ENCODE results near the gene ORAI3.

Gene ORAI3

GRCh38 chr16:30957456-30958174 is 8.7 kb downstream of the ORAI3 start, which contains the start of gene SETD1A:
SETD1A (plus strand) TSS chr16:30957754; CDS start chr16:30958732, 978 bp downstream.
- peak within 1 kb of the TSS; percentile 95 for H3K27ac ChIP-seq (ENCODE audit: low read depth, low read length)
- no peaks in the 10 kb centered on the region for H3K27me3 ChIP-seq (ENCODE audit: control insufficient read depth in 1 of 2, insufficient read depth in 2 of 2, low read length in 2 of 2)
- peaks cover 16 to 39% of the 10 kb centered on the region in 2 donors for H3K36me3 ChIP-seq (ENCODE audit: control insufficient read depth in 1 of 2, insufficient read depth in 2 of 2, low read length in 2 of 2)
- H3K9me3 ChIP-seq (ENCODE audit: control insufficient read depth in 1 of 2, low read length in 2 of 2), result no peaks in the 10 kb centered on the region
- peak within 1 kb of the TSS; percentile 71 to 86 for H3K9ac ChIP-seq (ENCODE audit: low read depth in 1 of 2, low read length in 2 of 2)
- peak within 1 kb of the TSS; percentile 93 to 94 for H3K4me3 ChIP-seq (ENCODE audit: low read depth in 1 of 2, low read length in 2 of 2)
- H3K4me1 ChIP-seq (ENCODE audit: control insufficient read depth in 1 of 2, insufficient read depth in 2 of 2, low read length in 2 of 2), result peaks cover 29 to 33% of the 10 kb centered on the region in 2 donors

GRCh38 chr16:30958175-30959079 is 9.6 kb downstream of the ORAI3 start:
- Histone ChIP-seq H3K9me3 (ENCODE audit: control insufficient read depth in 1 of 2, low read length in 2 of 2) (no peaks in the 10 kb centered on the region), H3K4me1 (ENCODE audit: control insufficient read depth in 1 of 2, insufficient read depth in 2 of 2, low read length in 2 of 2) (peaks cover 23 to 28% of the 10 kb centered on the region in 2 donors), H3K27me3 (ENCODE audit: control insufficient read depth in 1 of 2, insufficient read depth in 2 of 2, low read length in 2 of 2) (no peaks in the 10 kb centered on the region), H3K9ac (ENCODE audit: low read depth in 1 of 2, low read length in 2 of 2) (peak overlapping the region; percentile 48 to 71), H3K4me3 (ENCODE audit: low read depth in 1 of 2, low read length in 2 of 2) (peak overlapping the region; percentile 69 to 93), H3K36me3 (ENCODE audit: control insufficient read depth in 1 of 2, insufficient read depth in 2 of 2, low read length in 2 of 2) (peaks cover 22 to 42% of the 10 kb centered on the region in 2 donors), H3K27ac (ENCODE audit: low read depth, low read length) (no peak overlapping the region)

GRCh38 chr16:30961384-30961783 is 12.5 kb downstream of the ORAI3 start:
- H3K4me3 ChIP-seq (ENCODE audit: low read depth in 1 of 2, low read length in 2 of 2), result no peak overlapping the region
- H3K36me3 ChIP-seq (ENCODE audit: control insufficient read depth in 1 of 2, insufficient read depth in 2 of 2, low read length in 2 of 2), result peaks cover 37 to 68% of the 10 kb centered on the region in 2 donors
- no peak overlapping the region for H3K9ac ChIP-seq (ENCODE audit: low read depth in 1 of 2, low read length in 2 of 2)
- no peaks in the 10 kb centered on the region for H3K9me3 ChIP-seq (ENCODE audit: control insufficient read depth in 1 of 2, low read length in 2 of 2)
- H3K27me3 ChIP-seq (ENCODE audit: control insufficient read depth in 1 of 2, insufficient read depth in 2 of 2, low read length in 2 of 2), result no peaks in the 10 kb centered on the region
- no peak overlapping the region for H3K27ac ChIP-seq (ENCODE audit: low read depth, low read length)
- H3K4me1 ChIP-seq (ENCODE audit: control insufficient read depth in 1 of 2, insufficient read depth in 2 of 2, low read length in 2 of 2), result peaks cover 14 to 17% of the 10 kb centered on the region in 2 donors

GRCh38 chr16:30963925-30964511 is 15.2 kb downstream of the ORAI3 start:
- Histone ChIP-seq H3K9me3 (ENCODE audit: control insufficient read depth in 1 of 2, low read length in 2 of 2) (no peaks in the 10 kb centered on the region), H3K4me1 (ENCODE audit: control insufficient read depth in 1 of 2, insufficient read depth in 2 of 2, low read length in 2 of 2) (peaks cover under 1 to 4% of the 10 kb centered on the region in 2 donors), H3K27ac (ENCODE audit: low read depth, low read length) (no peak overlapping the region), H3K4me3 (ENCODE audit: low read depth in 1 of 2, low read length in 2 of 2) (no peak overlapping the region), H3K36me3 (ENCODE audit: control insufficient read depth in 1 of 2, insufficient read depth in 2 of 2, low read length in 2 of 2) (peaks cover 46 to 83% of the 10 kb centered on the region in 2 donors), H3K27me3 (ENCODE audit: control insufficient read depth in 1 of 2, insufficient read depth in 2 of 2, low read length in 2 of 2) (no peaks in the 10 kb centered on the region), H3K9ac (ENCODE audit: low read depth in 1 of 2, low read length in 2 of 2) (no peak overlapping the region)

GRCh38 chr16:30964574-30965226 is 15.8 kb downstream of the ORAI3 start:
- H3K27ac ChIP-seq (ENCODE audit: low read depth, low read length), result no peak overlapping the region
- H3K36me3 ChIP-seq (ENCODE audit: control insufficient read depth in 1 of 2, insufficient read depth in 2 of 2, low read length in 2 of 2), result peaks cover 50 to 83% of the 10 kb centered on the region in 2 donors
- no peak overlapping the region for H3K4me3 ChIP-seq (ENCODE audit: low read depth in 1 of 2, low read length in 2 of 2)
- H3K27me3 ChIP-seq (ENCODE audit: control insufficient read depth in 1 of 2, insufficient read depth in 2 of 2, low read length in 2 of 2), result no peaks in the 10 kb centered on the region
- no peaks in the 10 kb centered on the region for H3K9me3 ChIP-seq (ENCODE audit: control insufficient read depth in 1 of 2, low read length in 2 of 2)
- no peaks in the 10 kb centered on the region for H3K4me1 ChIP-seq (ENCODE audit: control insufficient read depth in 1 of 2, insufficient read depth in 2 of 2, low read length in 2 of 2)
- H3K9ac ChIP-seq (ENCODE audit: low read depth in 1 of 2, low read length in 2 of 2), result no peak overlapping the region

- H3K9me3 ChIP-seq (ENCODE audit: control insufficient read depth in 1 of 2, low read length in 2 of 2), result no peaks in the 10 kb centered on the region
- no peak overlapping the region for H3K4me3 ChIP-seq (ENCODE audit: low read depth in 1 of 2, low read length in 2 of 2)
- H3K27ac ChIP-seq (ENCODE audit: low read depth, low read length), result no peak overlapping the region
- H3K9ac ChIP-seq (ENCODE audit: low read depth in 1 of 2, low read length in 2 of 2), result no peak overlapping the region
- peaks cover 47 to 80% of the 10 kb centered on the region in 2 donors for H3K36me3 ChIP-seq (ENCODE audit: control insufficient read depth in 1 of 2, insufficient read depth in 2 of 2, low read length in 2 of 2)
- H3K27me3 ChIP-seq (ENCODE audit: control insufficient read depth in 1 of 2, insufficient read depth in 2 of 2, low read length in 2 of 2), result no peaks in the 10 kb centered on the region
- H3K4me1 ChIP-seq (ENCODE audit: control insufficient read depth in 1 of 2, insufficient read depth in 2 of 2, low read length in 2 of 2), result no peaks in the 10 kb centered on the region
Measured at GRCh38 chr16:30965436-30965835, 16.6 kb downstream of the ORAI3 start.

- H3K9ac ChIP-seq (ENCODE audit: low read depth in 1 of 2, low read length in 2 of 2), result no peak overlapping the region
- no peak overlapping the region for H3K27ac ChIP-seq (ENCODE audit: low read depth, low read length)
- H3K4me1 ChIP-seq (ENCODE audit: control insufficient read depth in 1 of 2, insufficient read depth in 2 of 2, low read length in 2 of 2), result no peaks in the 10 kb centered on the region
- no peaks in the 10 kb centered on the region for H3K27me3 ChIP-seq (ENCODE audit: control insufficient read depth in 1 of 2, insufficient read depth in 2 of 2, low read length in 2 of 2)
- peaks cover 51 to 80% of the 10 kb centered on the region in 2 donors for H3K36me3 ChIP-seq (ENCODE audit: control insufficient read depth in 1 of 2, insufficient read depth in 2 of 2, low read length in 2 of 2)
- no peak overlapping the region for H3K4me3 ChIP-seq (ENCODE audit: low read depth in 1 of 2, low read length in 2 of 2)
- no peaks in the 10 kb centered on the region for H3K9me3 ChIP-seq (ENCODE audit: control insufficient read depth in 1 of 2, low read length in 2 of 2)
Measured at GRCh38 chr16:30966033-30966619, 17.3 kb downstream of the ORAI3 start.

GRCh38 chr16:30967795-30968194 is 18.9 kb downstream of the ORAI3 start:
- no peak overlapping the region for H3K4me3 ChIP-seq (ENCODE audit: low read depth in 1 of 2, low read length in 2 of 2)
- no peaks in the 10 kb centered on the region for H3K27me3 ChIP-seq (ENCODE audit: control insufficient read depth in 1 of 2, insufficient read depth in 2 of 2, low read length in 2 of 2)
- H3K36me3 ChIP-seq (ENCODE audit: control insufficient read depth in 1 of 2, insufficient read depth in 2 of 2, low read length in 2 of 2), result peaks cover 54 to 81% of the 10 kb centered on the region in 2 donors

GRCh38 chr16:30969246-30969842 is 20.5 kb downstream of the ORAI3 start:
- H3K4me1 ChIP-seq (ENCODE audit: control insufficient read depth in 1 of 2, insufficient read depth in 2 of 2, low read length in 2 of 2), result no peaks in the 10 kb centered on the region

More at GRCh38 chr16:30967795-30968194, 18.9 kb downstream of the ORAI3 start:
- H3K27ac ChIP-seq (ENCODE audit: low read depth, low read length), result no peak overlapping the region
- H3K4me1 ChIP-seq (ENCODE audit: control insufficient read depth in 1 of 2, insufficient read depth in 2 of 2, low read length in 2 of 2), result no peaks in the 10 kb centered on the region
- no peaks in the 10 kb centered on the region for H3K9me3 ChIP-seq (ENCODE audit: control insufficient read depth in 1 of 2, low read length in 2 of 2)
- H3K9ac ChIP-seq (ENCODE audit: low read depth in 1 of 2, low read length in 2 of 2), result no peak overlapping the region

More at GRCh38 chr16:30969246-30969842, 20.5 kb downstream of the ORAI3 start:
- peaks cover 53 to 80% of the 10 kb centered on the region in 2 donors for H3K36me3 ChIP-seq (ENCODE audit: control insufficient read depth in 1 of 2, insufficient read depth in 2 of 2, low read length in 2 of 2)
- H3K9me3 ChIP-seq (ENCODE audit: control insufficient read depth in 1 of 2, low read length in 2 of 2), result no peaks in the 10 kb centered on the region
- no peak overlapping the region for H3K9ac ChIP-seq (ENCODE audit: low read depth in 1 of 2, low read length in 2 of 2)
- H3K27me3 ChIP-seq (ENCODE audit: control insufficient read depth in 1 of 2, insufficient read depth in 2 of 2, low read length in 2 of 2), result no peaks in the 10 kb centered on the region
- no peak overlapping the region for H3K27ac ChIP-seq (ENCODE audit: low read depth, low read length)
- no peak overlapping the region for H3K4me3 ChIP-seq (ENCODE audit: low read depth in 1 of 2, low read length in 2 of 2)
